NCI-H748 (cell line): ENCODE measurements around the gene C15orf39.

Experiments
- DNase-seq: peaks from one replicate; lab custom pipeline; 2025; ENCODE audit not compliant: unreplicated experiment; lab: John Stamatoyannopoulos, UW

C15orf39 gene

GRCh38 chr15:75195122-75195765 is 6.4 kb upstream of the C15orf39 start:
- DNase-seq: peak; percentile 93

GRCh38 chr15:75195766-75196241 is 5.9 kb upstream of the C15orf39 start:
- peak; percentile 82 for DNase-seq

- no peak for DNase-seq
These were observed 4.5 kb upstream of the C15orf39 start for GRCh38 chr15:75197062-75197630.

- peak; percentile 50 for DNase-seq
These were observed 2.9 kb upstream of the C15orf39 start for GRCh38 chr15:75198560-75199356.

GRCh38 chr15:75199357-75199940 is 2.2 kb upstream of the C15orf39 start:
- DNase-seq: no peak

GRCh38 chr15:75200391-75200764 is 1.3 kb upstream of the C15orf39 start:
- no peak for DNase-seq

GRCh38 chr15:75200765-75201615 is 692 bp upstream of the C15orf39 start:
- peak; percentile 30 for DNase-seq

GRCh38 chr15:75202251-75203016 is 752 bp downstream of the C15orf39 start:
- peak; percentile 52 for DNase-seq

GRCh38 chr15:75203017-75203907 is 1.6 kb downstream of the C15orf39 start:
- no peak for DNase-seq

GRCh38 chr15:75203908-75204263 is 2.2 kb downstream of the C15orf39 start:
- DNase-seq: no peak

GRCh38 chr15:75204340-75205063 is 2.8 kb downstream of the C15orf39 start:
- DNase-seq: peak; percentile 88

GRCh38 chr15:75205064-75205395 is 3.3 kb downstream of the C15orf39 start:
- DNase-seq: no peak

- no peak for DNase-seq
These were observed 4.3 kb downstream of the C15orf39 start for GRCh38 chr15:75206006-75206405.

GRCh38 chr15:75206803-75207617 is 5.3 kb downstream of the C15orf39 start:
- no peak for DNase-seq

- no peak for DNase-seq
These were observed 6.2 kb downstream of the C15orf39 start for GRCh38 chr15:75207618-75208500.

- no peak for DNase-seq
These were observed 7.0 kb downstream of the C15orf39 start for GRCh38 chr15:75208501-75209288.
